PC-3 (cell line): ENCODE results near the gene KHDRBS2. TPM values are rescaled to one million over a fixed set of nuclear protein-coding genes. Genes with fewer than 3 reads are reported as not detected.

Experiments
- ATAC-seq: fragments of 200-7000 bp; cut with Tn5 transposase; 2 replicates; pipeline ENCODE4 v1.9.1; 2020; ENCODE audit warnings: mild to moderate bottlenecking, moderate library complexity
- BruUV-seq: library from RNA; stranded (reverse); fragments of 400-500 nt; replicated peaks from 2 replicates; lab custom pipeline; 2021; lab: Mats Ljungman, UMichigan
- CTCF ChIA-PET: fragments of 300-600 bp; sonication (Branson Sonifier 250); formaldehyde crosslinking; loops from one replicate; lab custom pipeline; 2022; ENCODE audit warnings: antibody characterized with exemption; lab: Charles Lee
- POLR2A ChIA-PET: fragments of 300-600 bp; sonication (Branson Sonifier 250); formaldehyde crosslinking; loops from one replicate; lab custom pipeline; 2022; ENCODE audit warnings: antibody characterized with exemption; ENCODE audit not compliant: unreplicated experiment; lab: Charles Lee
- DNase-seq: peaks from one replicate; pipeline ENCODE4 v3.0.0-alpha.2; 2015
- H2AFZ ChIP-seq: fragments of 300-600 bp; sonication (generic); 2 replicates; pipeline ENCODE4 v1.6.0; 2016; ENCODE audit warnings: antibody characterized with exemption, low read length
- H3F3A ChIP-seq: fragments of 300-600 bp; sonication (generic); one replicate; pipeline ENCODE4 v1.6.0; 2017; ENCODE audit warnings: antibody characterized with exemption, low read length, control low read depth, mild to moderate bottlenecking; ENCODE audit not compliant: unreplicated experiment
- H3K27ac ChIP-seq: fragments of 300-600 bp; sonication (generic); 2 replicates; pipeline ENCODE4 v1.5.1; 2016; ENCODE audit warnings: mild to moderate bottlenecking, low read length
- H3K27me3 ChIP-seq: fragments of 300-600 bp; sonication (generic); 2 replicates; pipeline ENCODE4 v1.6.1; 2016; ENCODE audit warnings: low read length, mixed read lengths
- H3K36me3 ChIP-seq: fragments of 300-600 bp; sonication (generic); 2 replicates; pipeline ENCODE4 v1.6.1; 2016; ENCODE audit warnings: low read depth, mixed run types, low read length, mixed read lengths
- H3K4me1 ChIP-seq: fragments of 300-600 bp; sonication (generic); 2 replicates; pipeline ENCODE4 v1.5.1; 2016; ENCODE audit warnings: low read length; ENCODE audit not compliant: insufficient read depth
- H3K4me2 ChIP-seq: fragments of 300-600 bp; sonication (generic); 2 replicates; pipeline ENCODE4 v1.6.0; 2016; ENCODE audit warnings: low read length
- H3K4me3 ChIP-seq: fragments of 300-600 bp; sonication (generic); 2 replicates; pipeline ENCODE4 v1.5.1; 2016; ENCODE audit warnings: mild to moderate bottlenecking, low read length, mixed read lengths
- H3K79me2 ChIP-seq: fragments of 300-600 bp; sonication (generic); 2 replicates; pipeline ENCODE4 v1.6.1; 2017; ENCODE audit warnings: low read length, mixed read lengths
- H3K9ac ChIP-seq: fragments of 300-600 bp; sonication (generic); 2 replicates; pipeline ENCODE4 v1.6.0; 2016; ENCODE audit warnings: mild to moderate bottlenecking, low read length
- H3K9me2 ChIP-seq: fragments of 300-600 bp; sonication (generic); replicated peaks from 2 replicates; pipeline ENCODE4 v1.6.1; 2016; ENCODE audit warnings: mixed run types, low read length, mixed read lengths
- H3K9me3 ChIP-seq: fragments of 300-600 bp; sonication (generic); 2 replicates; pipeline ENCODE4 v1.6.1; 2016; ENCODE audit warnings: low read length, mixed read lengths
- H4K20me1 ChIP-seq: fragments of 300-600 bp; sonication (generic); 2 replicates; pipeline ENCODE4 v1.6.1; 2016; ENCODE audit warnings: low read length, mixed read lengths
- CTCF ChIP-seq: fragments of 300-600 bp; sonication (generic); conservative IDR thresholded peaks from 2 replicates; pipeline ENCODE4 v1.5.1; 2017; ENCODE audit warnings: antibody characterized with exemption, low read depth, mild to moderate bottlenecking, low read length
- EZH2 ChIP-seq: fragments of 300-600 bp; sonication (generic); IDR thresholded peaks from one replicate; pipeline ENCODE4 v1.6.1; 2017; ENCODE audit warnings: antibody characterized with exemption, mild to moderate bottlenecking, low read length; ENCODE audit not compliant: unreplicated experiment
- EZH2phosphoT487 ChIP-seq: fragments of 300-600 bp; sonication (generic); IDR thresholded peaks from 2 replicates; pipeline ENCODE4 v1.6.1; 2018; ENCODE audit warnings: mild to moderate bottlenecking, antibody characterized with exemption, low read length, borderline replicate concordance
- intact Hi-C: fragments of 100-400 bp; cut with micrococcal nuclease; formaldehyde crosslinking; loops from 2 replicates; pipeline ENCODE4 v1.9.0; 2023
- total RNA-seq: library from RNA; depleted of rRNA; stranded (reverse); fragments of >200 nt; gene quantifications from 2 replicates; pipeline ENCODE4 v1.2.3, GENCODE V29; 2014

The KHDRBS2 gene
- total RNA-seq, 1 experiment from 2014 or later, result not detected

GRCh38 chr6:61751986-61752385 lies 534.0 kb downstream of the KHDRBS2 start:
- peak; percentile 24 for DNase-seq

GRCh38 chr6:61745994-61746393 lies 540.0 kb downstream of the KHDRBS2 start:
- no peak for TF ChIP-seq EZH2phosphoT487
- TF ChIP-seq CTCF, result no peak
- no peak for TF ChIP-seq EZH2
- ATAC-seq, result no peak
- POLR2A ChIA-PET, result no interaction called here
- Histone ChIP-seq H3K4me2 (no peak overlapping the region), H3K36me3 (no peaks in the 10 kb centered on the region), H2AFZ (no peak overlapping the region), H3K9me3 (no peaks in the 10 kb centered on the region), H3K27me3 (no peaks in the 10 kb centered on the region), H3F3A (no peaks in the 10 kb centered on the region), H3K4me3 (no peak overlapping the region), H3K9me2 (no peaks in the 10 kb centered on the region), H3K79me2 (no peaks in the 10 kb centered on the region), H3K27ac (no peak overlapping the region), H3K9ac (no peak overlapping the region), H3K4me1 (no peaks in the 10 kb centered on the region), H4K20me1 (no peaks in the 10 kb centered on the region)
- CTCF ChIA-PET, result no interaction called here
- BruUV-seq, result no TSS peak
- intact Hi-C loops, result no loop called here
- DNase-seq, result no peak

More at GRCh38 chr6:61751986-61752385, 534.0 kb downstream of the KHDRBS2 start:
- H3K79me2 ChIP-seq, result no peaks in the 10 kb centered on the region
- BruUV-seq, result no TSS peak
- no peak overlapping the region for H2AFZ ChIP-seq
- no peaks in the 10 kb centered on the region for H3K9me3 ChIP-seq
- intact Hi-C loops, result no loop called here
- peak; percentile 43; the same call in 1 of the 2 replicates for ATAC-seq
- no peak overlapping the region for H3K9ac ChIP-seq
- peak overlapping the region; percentile 74 for H3K27ac ChIP-seq
- no peak overlapping the region for H3K4me2 ChIP-seq
- ChIA-PET POLR2A (no interaction called here), CTCF (no interaction called here)
- no peaks in the 10 kb centered on the region for H3K27me3 ChIP-seq
- no peak overlapping the region for H3K4me3 ChIP-seq
- H3K9me2 ChIP-seq, result no peaks in the 10 kb centered on the region
- TF ChIP-seq CTCF (no peak), EZH2 (no peak)
- H3F3A ChIP-seq, result no peaks in the 10 kb centered on the region
- no peaks in the 10 kb centered on the region for H3K36me3 ChIP-seq
- H3K4me1 ChIP-seq, result no peaks in the 10 kb centered on the region
- H4K20me1 ChIP-seq, result no peaks in the 10 kb centered on the region

GRCh38 chr6:61711849-61712248 lies 574.2 kb downstream of the KHDRBS2 start:
- TF ChIP-seq EZH2phosphoT487 (no peak), CTCF (peak; percentile 31; the same call in 1 of the 2 replicates), EZH2 (no peak)
- Histone ChIP-seq H3K27ac (no peak overlapping the region), H3K27me3 (no peaks in the 10 kb centered on the region), H3F3A (no peaks in the 10 kb centered on the region), H4K20me1 (no peaks in the 10 kb centered on the region), H3K36me3 (no peaks in the 10 kb centered on the region), H3K9me2 (no peaks in the 10 kb centered on the region), H2AFZ (no peak overlapping the region), H3K9me3 (no peaks in the 10 kb centered on the region), H3K4me1 (no peaks in the 10 kb centered on the region), H3K9ac (no peak overlapping the region), H3K4me3 (no peak overlapping the region), H3K79me2 (no peaks in the 10 kb centered on the region), H3K4me2 (no peak overlapping the region)
- peak; percentile 12 for DNase-seq
- no TSS peak for BruUV-seq
- intact Hi-C loops, result no loop called here
- POLR2A ChIA-PET, result no interaction called here
- CTCF ChIA-PET, result interaction anchor here (0.6 kb wide), 1 partner anchor 18 kb away, joined by 3 read pairs; no protein-coding TSS in a partner anchor
- 0 out of 2 replicates have a peak, but pooled peaks have one; percentile 22 for ATAC-seq
